ENCODE data around the gene MAGEA1.

Gene MAGEA1

GRCh38 chrX:153206425-153207046 lies 27.5 kb downstream of the MAGEA1 start:
- Histone ChIP-seq H3K9me2 (replicated peaks; ENCODE audit: control insufficient read depth, low read length) (no peaks in the 10 kb centered on the region), H3K79me2 (ENCODE audit: control insufficient read depth, low read length) (no peaks in the 10 kb centered on the region), H4K20me1 (ENCODE audit: control insufficient read depth, insufficient read depth, low read depth, low read length) (no peaks in the 10 kb centered on the region), H3K9me3 (ENCODE audit: control insufficient read depth, insufficient read depth, low read length) (no peaks in the 10 kb centered on the region), H3K36me3 (ENCODE audit: control insufficient read depth, low read length) (no peaks in the 10 kb centered on the region), H3K27ac (ENCODE audit: low read depth, low read length) (no peak overlapping the region), H3K4me3 (ENCODE audit: low read length) (no peak overlapping the region), H3F3A (ENCODE audit: control insufficient read depth, insufficient read depth) (no peaks in the 10 kb centered on the region), H3K4me2 (ENCODE audit: low read length) (no peak overlapping the region), H3K27me3 (ENCODE audit: control insufficient read depth, low read length) (peaks cover 4% of the 10 kb centered on the region; the same call in 1 of the 2 replicates), H3K4me1 (ENCODE audit: control insufficient read depth, low read length) (no peaks in the 10 kb centered on the region)
- TF ChIP-seq, protein P1, sequence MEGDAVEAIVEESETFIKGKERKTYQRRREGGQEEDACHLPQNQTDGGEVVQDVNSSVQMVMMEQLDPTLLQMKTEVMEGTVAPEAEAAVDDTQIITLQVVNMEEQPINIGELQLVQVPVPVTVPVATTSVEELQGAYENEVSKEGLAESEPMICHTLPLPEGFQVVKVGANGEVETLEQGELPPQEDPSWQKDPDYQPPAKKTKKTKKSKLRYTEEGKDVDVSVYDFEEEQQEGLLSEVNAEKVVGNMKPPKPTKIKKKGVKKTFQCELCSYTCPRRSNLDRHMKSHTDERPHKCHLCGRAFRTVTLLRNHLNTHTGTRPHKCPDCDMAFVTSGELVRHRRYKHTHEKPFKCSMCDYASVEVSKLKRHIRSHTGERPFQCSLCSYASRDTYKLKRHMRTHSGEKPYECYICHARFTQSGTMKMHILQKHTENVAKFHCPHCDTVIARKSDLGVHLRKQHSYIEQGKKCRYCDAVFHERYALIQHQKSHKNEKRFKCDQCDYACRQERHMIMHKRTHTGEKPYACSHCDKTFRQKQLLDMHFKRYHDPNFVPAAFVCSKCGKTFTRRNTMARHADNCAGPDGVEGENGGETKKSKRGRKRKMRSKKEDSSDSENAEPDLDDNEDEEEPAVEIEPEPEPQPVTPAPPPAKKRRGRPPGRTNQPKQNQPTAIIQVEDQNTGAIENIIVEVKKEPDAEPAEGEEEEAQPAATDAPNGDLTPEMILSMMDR (IDR thresholded peaks at IDR 0.05; ENCODE audit: low read depth, low read length, poor library complexity, severe bottlenecking), result no peak
- no peak for TF ChIP-seq EZH2phosphoT487 (IDR thresholded peaks at IDR 0.05; ENCODE audit: borderline replicate concordance, low read length)

DNA sequence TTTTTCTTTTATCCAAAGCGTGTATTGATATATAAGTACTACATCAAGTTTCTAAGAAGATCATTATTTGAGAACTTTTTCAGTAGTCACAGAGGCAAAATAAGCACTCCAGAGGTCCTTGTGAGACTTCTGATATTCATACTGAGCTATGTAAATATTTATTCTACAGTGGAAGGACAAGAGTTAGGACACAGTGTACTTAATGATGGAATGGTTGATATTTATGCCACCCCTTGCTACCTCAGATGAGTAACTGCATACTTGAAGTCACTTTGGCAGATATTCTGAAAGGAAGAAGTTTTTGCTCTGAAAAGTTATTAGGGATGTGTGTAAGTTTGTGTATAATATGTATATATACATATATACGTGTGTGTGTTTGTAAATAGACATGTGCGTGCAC lies 30.3 kb downstream of the MAGEA1 start:
- Histone ChIP-seq H3K9me2 (replicated peaks; ENCODE audit: control insufficient read depth, low read length) (no peaks in the 10 kb centered on the region), H3K36me3 (ENCODE audit: control insufficient read depth, low read length) (no peaks in the 10 kb centered on the region), H3K79me2 (ENCODE audit: control insufficient read depth, low read length) (no peaks in the 10 kb centered on the region), H3K27ac (ENCODE audit: low read depth, low read length) (no peak overlapping the region), H4K20me1 (ENCODE audit: control insufficient read depth, insufficient read depth, low read depth, low read length) (no peaks in the 10 kb centered on the region), H3K27me3 (ENCODE audit: control insufficient read depth, low read length) (no peaks in the 10 kb centered on the region), H3K9me3 (ENCODE audit: control insufficient read depth, insufficient read depth, low read length) (no peaks in the 10 kb centered on the region), H3K4me2 (ENCODE audit: low read length) (no peak overlapping the region), H3K4me1 (ENCODE audit: control insufficient read depth, low read length) (no peaks in the 10 kb centered on the region), H3F3A (ENCODE audit: control insufficient read depth, insufficient read depth) (no peaks in the 10 kb centered on the region), H3K4me3 (ENCODE audit: low read length) (no peak overlapping the region)
- no peak for TF ChIP-seq EZH2phosphoT487 (IDR thresholded peaks at IDR 0.05; ENCODE audit: borderline replicate concordance, low read length)
- TF ChIP-seq, protein P1 (IDR thresholded peaks at IDR 0.05; ENCODE audit: low read depth, low read length, poor library complexity, severe bottlenecking), result no peak

- H3K27me3 ChIP-seq (ENCODE audit: control insufficient read depth, low read length), result no peaks in the 10 kb centered on the region
- no peaks in the 10 kb centered on the region for H3K36me3 ChIP-seq (ENCODE audit: control insufficient read depth, low read length)
- H3K4me1 ChIP-seq (ENCODE audit: control insufficient read depth, low read length), result peaks cover 8% of the 10 kb centered on the region
- no peaks in the 10 kb centered on the region for H3F3A ChIP-seq (ENCODE audit: control insufficient read depth, insufficient read depth)
- H3K9me2 ChIP-seq (replicated peaks; ENCODE audit: control insufficient read depth, low read length), result no peaks in the 10 kb centered on the region
- H3K9me3 ChIP-seq (ENCODE audit: control insufficient read depth, insufficient read depth, low read length), result no peaks in the 10 kb centered on the region
- H3K4me2 ChIP-seq (ENCODE audit: low read length), result no peak overlapping the region
- no peaks in the 10 kb centered on the region for H3K79me2 ChIP-seq (ENCODE audit: control insufficient read depth, low read length)
- TF ChIP-seq, protein P1 (IDR thresholded peaks at IDR 0.05; ENCODE audit: low read depth, low read length, poor library complexity, severe bottlenecking), result no peak
- TF ChIP-seq EZH2phosphoT487 (IDR thresholded peaks at IDR 0.05; ENCODE audit: borderline replicate concordance, low read length), result no peak
- H4K20me1 ChIP-seq (ENCODE audit: control insufficient read depth, insufficient read depth, low read depth, low read length), result no peaks in the 10 kb centered on the region
- H3K4me3 ChIP-seq (ENCODE audit: low read length), result no peak overlapping the region
- no peak overlapping the region for H3K27ac ChIP-seq (ENCODE audit: low read depth, low read length)
Measured at GRCh38 chrX:153214934-153215333, 35.9 kb downstream of the MAGEA1 start.
